HepG2 (cell line): ENCODE measurements around the gene C1QTNF9. TPM values are rescaled to one million over a fixed set of nuclear protein-coding genes. Genes with fewer than 3 reads are reported as not detected.

Experiments used
- ATAC-seq: fragments of 200-7000 bp; cut with Tn5 transposase; 3 replicates; pipeline ENCODE4 v1.9.1; 2020; ENCODE audit warnings: mild to moderate bottlenecking, moderate library complexity
- BruUV-seq: library from RNA; stranded (reverse); fragments of 400-500 nt; replicated peaks from 2 replicates; lab custom pipeline; 2021; lab: Mats Ljungman, UMichigan
- CTCF ChIA-PET: fragments of 300-600 bp; formaldehyde crosslinking; extraction: SDS; loops from one replicate; lab custom pipeline; 2021; ENCODE audit warnings: low total read pairs, inconsistent platforms, low intra/inter-chr PET ratio; lab: Yijun Ruan, JAX
- POLR2A ChIA-PET: fragments of 350-600 bp; sonication (Branson Sonifier 250); formaldehyde crosslinking; loops from one replicate; lab custom pipeline; 2020; ENCODE audit warnings: antibody characterized with exemption, inconsistent platforms; lab: Yijun Ruan, JAX
- DNase-seq: peaks from one replicate; pipeline ENCODE4 v3.0.0-alpha.2; 2015; ENCODE audit warnings: low spot score
- FAIRE-seq: peaks from 3 replicates; lab custom pipeline; 2011; peaks lifted over from hg19 to GRCh38; lab: Jason Lieb, UNC
- H2AFZ ChIP-seq: one replicate; pipeline ENCODE4 v1.6.1; 2011; ENCODE audit warnings: low read length, inconsistent platforms
- H3K27ac ChIP-seq: fragments of 300-600 bp; 3 replicates; pipeline ENCODE4 v1.8.0; 2011; ENCODE audit warnings: mixed run types, mild to moderate bottlenecking, mixed read lengths, low read length, inconsistent platforms; ENCODE audit not compliant: insufficient read depth; ENCODE audit errors: extremely low read length
- H3K27me3 ChIP-seq, 2 experiments: fragments of 200-600 bp in 1 of 2; 2 replicates in 1 of 2; 3 replicates in 1 of 2; pipeline versions ENCODE4 v1.6.0 to v1.8.0; 2011; ENCODE audit warnings: low read length in 2 of 2, mild to moderate bottlenecking in 2 of 2, moderate library complexity in 2 of 2, inconsistent platforms in 1 of 2; ENCODE audit not compliant: insufficient read depth in 2 of 2, control insufficient read depth in 1 of 2
- H3K36me3 ChIP-seq, 2 experiments: fragments of 200-600 bp in 1 of 2; replicated peaks in 1 of 2; 2 replicates in 1 of 2; 3 replicates in 1 of 2; pipeline versions ENCODE4 v1.5.1 to v1.8.0; 2011; ENCODE audit warnings: low read length in 2 of 2, inconsistent platforms in 1 of 2; ENCODE audit not compliant: insufficient read depth in 2 of 2, control insufficient read depth in 1 of 2
- H3K4me1 ChIP-seq: 2 replicates; pipeline ENCODE4 v1.5.1; 2012; ENCODE audit warnings: low read length, inconsistent platforms; ENCODE audit not compliant: insufficient read depth
- H3K4me2 ChIP-seq: 2 replicates; pipeline ENCODE4 v1.6.0; 2011; ENCODE audit warnings: low read depth, low read length, inconsistent platforms
- H3K4me3 ChIP-seq, 3 experiments: fragments of 200-600 bp in 1 of 3; sonication (generic), shearing (Covaris generic) in 1 of 3; replicated peaks in 1 of 3; 2 replicates each; pipeline ENCODE4 v1.5.1; 2011 to 2016; ENCODE audit warnings: low read length in 3 of 3, inconsistent platforms in 2 of 3, low read depth in 2 of 3, mild to moderate bottlenecking in 2 of 3, control low read depth in 1 of 3, mixed read lengths in 1 of 3; ENCODE audit not compliant: insufficient read depth in 1 of 3
- H3K79me2 ChIP-seq: one replicate; pipeline ENCODE4 v1.6.1; 2011; ENCODE audit warnings: low read length, inconsistent platforms; ENCODE audit not compliant: insufficient read depth
- H3K9ac ChIP-seq: 2 replicates; pipeline ENCODE4 v1.6.0; 2011; ENCODE audit warnings: mild to moderate bottlenecking, low read depth, low read length, inconsistent platforms; ENCODE audit not compliant: insufficient read depth
- H3K9me3 ChIP-seq: 2 replicates; pipeline ENCODE4 v1.5.1; 2012; ENCODE audit warnings: mild to moderate bottlenecking, low read length
- H4K20me1 ChIP-seq: 2 replicates; pipeline ENCODE4 v1.6.0; 2011; ENCODE audit warnings: inconsistent platforms, mild to moderate bottlenecking, low read length, moderate library complexity; ENCODE audit not compliant: insufficient read depth
- ATAD3A ChIP-seq: sonication (generic); formaldehyde crosslinking; IDR thresholded peaks from 2 replicates; pipeline ENCODE4 v1.4.0; 2020; ENCODE audit warnings: missing genetic modification reagents
- ELF3 ChIP-seq: IDR thresholded peaks from 2 replicates; pipeline ENCODE4 v1.6.1; 2016; ENCODE audit warnings: missing genetic modification reagents, missing compliant biosample characterization
- FOSL1 ChIP-seq: sonication (generic); formaldehyde crosslinking; IDR thresholded peaks from 2 replicates; pipeline ENCODE4 v1.9.0; 2021; ENCODE audit warnings: missing genetic modification reagents, borderline replicate concordance
- FOXJ3 ChIP-seq: sonication (generic); formaldehyde crosslinking; IDR thresholded peaks from 2 replicates; pipeline ENCODE4 v1.4.0; 2020; ENCODE audit warnings: missing genetic modification reagents, mild to moderate bottlenecking, borderline replicate concordance
- GLMP ChIP-seq: sonication (generic); formaldehyde crosslinking; IDR thresholded peaks from 2 replicates; pipeline ENCODE4 v1.9.0; 2021; ENCODE audit warnings: missing genetic modification reagents, mild to moderate bottlenecking, borderline replicate concordance
- IRX3 ChIP-seq: sonication (generic); formaldehyde crosslinking; IDR thresholded peaks from 2 replicates; pipeline ENCODE4 v1.8.1; 2023; ENCODE audit warnings: mild to moderate bottlenecking, low read depth, missing genetic modification reagents, borderline replicate concordance
- MTF1 ChIP-seq: sonication (generic); formaldehyde crosslinking; IDR thresholded peaks from 2 replicates; pipeline ENCODE4 v1.5.0; 2020; ENCODE audit warnings: missing genetic modification reagents
- NR2F2 ChIP-seq: IDR thresholded peaks from 2 replicates; pipeline ENCODE4 v1.6.1; 2012; ENCODE audit warnings: low read depth, inconsistent platforms, borderline replicate concordance
- PLRG1 ChIP-seq: fragments of 450-650 bp; conservative IDR thresholded peaks from 2 replicates; pipeline ENCODE4 v1.6.1; 2016
- RARA ChIP-seq: IDR thresholded peaks from 2 replicates; pipeline ENCODE4 v1.6.1; 2016; ENCODE audit warnings: missing genetic modification reagents, missing compliant biosample characterization
- RFX3 ChIP-seq: IDR thresholded peaks from 2 replicates; pipeline ENCODE4 v1.6.1; 2016; ENCODE audit warnings: missing biosample characterization, missing genetic modification reagents
- SIX4 ChIP-seq: sonication (generic); formaldehyde crosslinking; IDR thresholded peaks from 2 replicates; pipeline ENCODE4 v1.4.0; 2020; ENCODE audit warnings: missing genetic modification reagents
- ZFP91 ChIP-seq: sonication (generic); formaldehyde crosslinking; IDR thresholded peaks from 2 replicates; pipeline ENCODE4 v1.9.0; 2022; ENCODE audit warnings: missing genetic modification reagents, mild to moderate bottlenecking, borderline replicate concordance
- ZNF224 ChIP-seq: sonication (generic); formaldehyde crosslinking; IDR thresholded peaks from 2 replicates; pipeline ENCODE4 v1.5.0; 2020; ENCODE audit warnings: mild to moderate bottlenecking, missing genetic modification reagents
- ZNF24 ChIP-seq: fragments of 450-650 bp; IDR thresholded peaks from 2 replicates; pipeline ENCODE4 v1.6.1; 2017; ENCODE audit warnings: antibody characterized with exemption, mild to moderate bottlenecking
- ZNF253 ChIP-seq: sonication (generic); formaldehyde crosslinking; IDR thresholded peaks from 2 replicates; pipeline ENCODE4 v1.8.0; 2022; ENCODE audit warnings: mild to moderate bottlenecking, missing genetic modification reagents, borderline replicate concordance
- ZNF282 ChIP-seq: fragments of 450-650 bp; IDR thresholded peaks from 2 replicates; pipeline ENCODE4 v1.6.1; 2018; ENCODE audit not compliant: partially characterized antibody
- ZNF362 ChIP-seq: sonication (generic); formaldehyde crosslinking; IDR thresholded peaks from 2 replicates; pipeline ENCODE4 v1.4.0; 2020; ENCODE audit warnings: missing genetic modification reagents, mild to moderate bottlenecking, borderline replicate concordance
- in situ Hi-C: cut with HindIII; loops from 2 replicates; pipeline ENCODE4 v1.10.0; 2017; ENCODE audit warnings: low pct_unique_long_range_greater_than_20kb; ENCODE audit not compliant: extremely low pct_ligation_motif_present
- intact Hi-C: fragments of 100-400 bp; cut with micrococcal nuclease; formaldehyde crosslinking; loops from one replicate; pipeline ENCODE4 v1.10.0; 2022; ENCODE audit not compliant: unreplicated experiment
- polyA plus RNA-seq, 8 experiments: library from polyadenylated mRNA; depleted of rRNA in 3 of 8; stranded (reverse) in 7 of 8; unstranded in 1 of 8; fragments of >200 nt; fragmentation: Illumina TruSeq in 4 of 8; extraction: Trizol in 4 of 8; gene quantifications; 2 replicates each; pipeline versions ENCODE4 v1.2.1 to v1.2.3, GENCODE V29; 2011 to 2016; ENCODE audit warnings: low read depth in 4 of 8, missing spikeins in 1 of 8, mixed read lengths in 1 of 8; ENCODE audit not compliant: insufficient read depth in 1 of 8
- total RNA-seq, 5 experiments: library from RNA; depleted of rRNA; stranded (reverse); fragments of >200 nt; fragmentation: Illumina TruSeq; extraction: Trizol; gene quantifications; 2 replicates each; pipeline ENCODE4 v1.2.3, GENCODE V29; 2016; ENCODE audit warnings: low read depth in 1 of 5
- TF ChIP-seq, protein P1 (sequence below): IDR thresholded peaks from 2 replicates; pipeline ENCODE4 v1.6.1; 2018; ENCODE audit warnings: missing genetic modification reagents
- TF ChIP-seq, protein P2 (sequence below): sonication (generic); IDR thresholded peaks from 2 replicates; pipeline ENCODE4 v1.6.1; 2016; ENCODE audit warnings: low read depth, borderline replicate concordance

Gene C1QTNF9
- total and polyA plus RNA-seq, 2 of the 13 experiments (the other 11 are each of a cell fraction or from before 2014, with no cell fraction given) = not detected

DNA sequence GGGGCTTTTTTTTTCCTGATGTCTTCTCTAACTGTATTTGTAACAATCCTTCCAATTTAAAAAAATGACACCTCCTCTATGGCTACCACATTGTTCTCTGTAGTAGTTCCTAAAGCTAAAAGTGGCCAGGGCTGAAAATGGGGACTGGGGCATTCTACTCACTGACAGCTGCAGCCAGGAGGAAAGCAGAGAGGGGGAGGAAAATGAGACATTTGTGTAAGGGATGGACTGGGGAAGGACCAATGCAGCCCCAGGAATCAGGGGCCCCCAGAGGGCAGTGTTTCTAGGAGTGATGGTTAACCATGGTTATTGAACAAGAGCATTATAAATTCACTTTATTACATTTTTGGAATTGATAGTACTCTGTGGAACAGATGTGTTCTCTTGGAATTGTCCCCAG, 34.3 kb upstream of the C1QTNF9 start:
- Histone ChIP-seq H3K27me3 (no peaks in the 10 kb centered on the region), H2AFZ (no peak overlapping the region), H3K27ac (no peak overlapping the region), H3K9ac (no peak overlapping the region), H3K4me2 (no peak overlapping the region), H3K36me3 (0 out of 5 replicates have a peak, but pooled peaks cover 0 to 2% of the 10 kb centered on the region in 2 experiments), H3K79me2 (peaks cover 6% of the 10 kb centered on the region), H3K9me3 (no peaks in the 10 kb centered on the region), H3K4me3 (no peak overlapping the region), H3K4me1 (peaks cover 29% of the 10 kb centered on the region), H4K20me1 (peaks cover 3% of the 10 kb centered on the region; the same call in 1 of the 2 replicates)
- DNase-seq (no peak), ATAC-seq (no peak), FAIRE-seq (no peak)
- BruUV-seq = no TSS peak
- no peak for TF ChIP-seq IRX3 (CRISPR knock-in tag)
- no peak for TF ChIP-seq ZNF24
- no peak for TF ChIP-seq FOSL1 (CRISPR knock-in tag)
- TF ChIP-seq GLMP (CRISPR knock-in tag) = no peak
- TF ChIP-seq ATAD3A (CRISPR knock-in tag) = no peak
- TF ChIP-seq NR2F2 = no peak
- TF ChIP-seq, protein P1, sequence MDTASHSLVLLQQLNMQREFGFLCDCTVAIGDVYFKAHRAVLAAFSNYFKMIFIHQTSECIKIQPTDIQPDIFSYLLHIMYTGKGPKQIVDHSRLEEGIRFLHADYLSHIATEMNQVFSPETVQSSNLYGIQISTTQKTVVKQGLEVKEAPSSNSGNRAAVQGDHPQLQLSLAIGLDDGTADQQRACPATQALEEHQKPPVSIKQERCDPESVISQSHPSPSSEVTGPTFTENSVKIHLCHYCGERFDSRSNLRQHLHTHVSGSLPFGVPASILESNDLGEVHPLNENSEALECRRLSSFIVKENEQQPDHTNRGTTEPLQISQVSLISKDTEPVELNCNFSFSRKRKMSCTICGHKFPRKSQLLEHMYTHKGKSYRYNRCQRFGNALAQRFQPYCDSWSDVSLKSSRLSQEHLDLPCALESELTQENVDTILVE (CRISPR knock-in tag) = no peak
- no peak for TF ChIP-seq ZNF282
- no peak for TF ChIP-seq ZNF224 (CRISPR knock-in tag)
- TF ChIP-seq, protein P2, sequence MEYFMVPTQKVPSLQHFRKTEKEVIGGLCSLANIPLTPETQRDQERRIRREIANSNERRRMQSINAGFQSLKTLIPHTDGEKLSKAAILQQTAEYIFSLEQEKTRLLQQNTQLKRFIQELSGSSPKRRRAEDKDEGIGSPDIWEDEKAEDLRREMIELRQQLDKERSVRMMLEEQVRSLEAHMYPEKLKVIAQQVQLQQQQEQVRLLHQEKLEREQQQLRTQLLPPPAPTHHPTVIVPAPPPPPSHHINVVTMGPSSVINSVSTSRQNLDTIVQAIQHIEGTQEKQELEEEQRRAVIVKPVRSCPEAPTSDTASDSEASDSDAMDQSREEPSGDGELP = no peak
- no peak for TF ChIP-seq ELF3 (CRISPR knock-in tag)
- no peak for TF ChIP-seq MTF1 (CRISPR knock-in tag)
- no peak for TF ChIP-seq ZNF253 (CRISPR knock-in tag)
- no peak for TF ChIP-seq ZFP91 (CRISPR knock-in tag)
- TF ChIP-seq FOXJ3 (CRISPR knock-in tag) = no peak
- TF ChIP-seq RARA (CRISPR knock-in tag) = no peak
- TF ChIP-seq ZNF362 (CRISPR knock-in tag) = no peak
- TF ChIP-seq RFX3 (CRISPR knock-in tag) = no peak
- TF ChIP-seq PLRG1 = no peak
- no peak for TF ChIP-seq SIX4
- in situ Hi-C loops (no loop called here), intact Hi-C loops (no loop called here)
- ChIA-PET CTCF (no interaction called here), POLR2A (no interaction called here)
